SU-DHL-6 (cell line): ENCODE measurements around the gene CYTL1.

Source experiments
- CTCF ChIP-seq: fragments of 200-600 bp; sonication (generic); IDR thresholded peaks from one replicate; pipeline ENCODE4 v1.5.1; 2017; ENCODE audit warnings: antibody characterized with exemption, mild to moderate bottlenecking, low read length, moderate library complexity; ENCODE audit not compliant: insufficient read depth, poor library complexity, severe bottlenecking
- EZH2phosphoT487 ChIP-seq: fragments of 200-600 bp; sonication (generic), shearing (Covaris generic); conservative IDR thresholded peaks from 2 replicates; pipeline ENCODE4 v1.6.1; 2018; ENCODE audit warnings: mild to moderate bottlenecking, antibody characterized with exemption, low read length, moderate library complexity, mixed read lengths

GRCh38 chr4:5048721-5049120 is 29.5 kb upstream of the CYTL1 start:
- TF ChIP-seq CTCF (no peak), EZH2phosphoT487 (no peak)
